ENCODE data around the gene ADAMTS14. TPM values are rescaled to one million over a fixed set of nuclear protein-coding genes. Genes with fewer than 3 reads are reported as not detected.

Gene ADAMTS14
- total RNA-seq, 1 donor from 2014 or later: 0.33 TPM

DNA sequence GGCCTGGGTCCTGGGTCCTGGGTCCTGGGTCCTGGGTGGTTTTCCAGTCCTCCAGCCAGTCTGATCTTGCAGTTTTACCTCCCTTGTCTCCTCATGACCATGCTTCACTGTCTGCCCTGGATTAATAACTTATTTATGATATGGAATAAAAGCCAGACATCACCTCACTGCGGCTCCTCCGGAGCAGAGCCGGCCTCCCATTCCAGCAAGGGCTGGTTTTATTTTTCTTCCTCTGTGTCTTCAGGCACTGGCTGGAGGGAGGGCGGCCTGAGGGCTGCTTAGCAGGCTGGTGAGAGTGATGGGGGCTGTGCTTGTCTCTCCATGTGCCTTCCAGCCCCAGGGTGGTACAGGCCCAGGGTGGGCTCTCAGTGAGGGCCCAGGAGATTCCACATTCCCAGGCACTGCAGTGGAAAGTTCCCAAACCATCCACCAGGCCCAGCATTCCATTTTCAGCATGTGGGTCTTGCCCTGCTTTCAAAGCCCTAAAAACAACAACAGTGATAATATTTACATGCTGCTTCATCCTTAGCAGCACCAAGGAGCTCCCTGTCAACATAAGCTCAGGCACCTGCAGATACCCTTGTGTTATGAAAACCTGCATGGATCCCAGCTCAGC is 12.6 kb downstream of the ADAMTS14 start:
- Mint-ChIP-seq H3K27ac (no peak overlapping the region), H3K27me3 (no peaks in the 10 kb centered on the region), H3K4me1 (peaks cover 19% of the 10 kb centered on the region), H3K9me3 (no peaks in the 10 kb centered on the region), H3K36me3 (ENCODE audit: low read depth) (no peaks in the 10 kb centered on the region), H3K4me3 (no peak overlapping the region)
- no peak for DNase-seq
- intact Hi-C loops (cut with micrococcal nuclease): no loop called here

DNA sequence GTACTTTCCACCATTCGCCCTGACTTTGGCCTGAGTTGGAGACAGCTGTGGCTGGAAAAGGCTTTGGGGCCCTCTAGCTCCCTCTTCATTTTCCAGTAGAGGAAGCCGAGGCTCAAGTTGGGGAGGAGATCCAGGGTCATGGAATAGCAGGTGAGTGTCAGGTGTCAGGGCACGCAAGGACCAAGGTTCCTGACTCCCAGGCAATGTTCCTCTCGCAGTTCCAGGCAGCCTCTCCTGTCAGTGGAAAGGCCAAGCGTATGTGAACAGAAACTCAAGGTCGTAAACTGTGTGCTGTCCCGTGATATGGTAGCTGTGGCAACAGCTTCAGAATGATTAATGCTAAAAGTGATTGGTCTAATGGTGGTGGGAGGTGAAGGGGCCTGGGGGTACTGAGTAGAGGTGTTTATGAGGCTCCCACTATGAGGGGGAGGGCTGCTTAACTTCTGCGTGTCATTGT is 13.2 kb downstream of the ADAMTS14 start:
- H3K36me3 Mint-ChIP-seq (ENCODE audit: low read depth): no peaks in the 10 kb centered on the region
- H3K9me3 Mint-ChIP-seq: no peaks in the 10 kb centered on the region
- intact Hi-C loops (cut with micrococcal nuclease): no loop called here
- no peak overlapping the region for H3K27ac Mint-ChIP-seq
- no peaks in the 10 kb centered on the region for H3K27me3 Mint-ChIP-seq
- no peak overlapping the region for H3K4me3 Mint-ChIP-seq
- DNase-seq: no peak
- H3K4me1 Mint-ChIP-seq: peaks cover 19% of the 10 kb centered on the region

DNA sequence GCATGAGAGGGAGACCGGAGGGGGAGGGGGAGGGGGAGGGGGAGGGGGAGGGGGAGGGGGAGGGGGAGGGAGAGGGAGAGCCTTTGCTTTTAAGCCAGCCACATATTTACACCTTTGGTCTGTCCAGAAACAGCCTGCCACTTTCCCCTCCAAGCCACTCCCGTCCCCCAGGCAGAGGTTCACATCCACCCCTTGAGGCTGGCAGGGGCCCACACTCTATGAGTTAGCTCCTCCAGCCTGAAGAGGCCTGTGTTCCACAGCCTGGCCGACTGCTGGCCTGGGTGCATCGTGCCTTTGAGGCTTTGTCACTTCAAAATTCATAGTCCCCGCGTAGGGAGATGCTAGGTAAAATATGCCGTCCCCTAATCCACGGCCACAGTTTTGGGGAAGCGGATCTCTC is 16.5 kb downstream of the ADAMTS14 start:
- intact Hi-C loops (cut with micrococcal nuclease): no loop called here
- Mint-ChIP-seq H3K4me1 (no peaks in the 10 kb centered on the region), H3K4me3 (no peak overlapping the region), H3K27me3 (peaks cover 5% of the 10 kb centered on the region), H3K27ac (no peak overlapping the region), H3K9me3 (no peaks in the 10 kb centered on the region), H3K36me3 (ENCODE audit: low read depth) (no peaks in the 10 kb centered on the region)
- no peak for DNase-seq

DNA sequence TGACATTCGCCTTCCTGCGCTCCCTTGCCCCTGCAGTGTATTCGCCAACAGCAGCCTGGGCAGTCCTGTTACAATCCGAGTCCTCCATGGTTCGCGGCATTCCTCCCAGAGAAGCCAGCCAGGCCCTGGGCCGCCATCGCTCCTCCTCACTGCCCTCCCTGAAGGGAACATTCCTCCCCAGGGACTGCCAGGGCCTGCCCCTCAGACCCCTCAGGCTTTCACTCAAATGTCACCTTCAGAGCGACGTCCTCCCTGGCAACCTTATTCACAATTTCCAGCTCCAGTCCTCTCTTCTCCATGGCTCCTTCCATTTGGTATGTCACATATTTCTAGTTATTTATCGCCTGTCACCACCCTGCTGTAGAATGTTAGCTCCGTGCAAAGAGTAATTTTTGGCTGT is 17.4 kb downstream of the ADAMTS14 start:
- Mint-ChIP-seq H3K4me1 (no peaks in the 10 kb centered on the region), H3K9me3 (no peaks in the 10 kb centered on the region), H3K4me3 (no peak overlapping the region), H3K27me3 (peaks cover 5% of the 10 kb centered on the region), H3K36me3 (ENCODE audit: low read depth) (no peaks in the 10 kb centered on the region), H3K27ac (no peak overlapping the region)
- DNase-seq: no peak
- intact Hi-C loops (cut with micrococcal nuclease): no loop called here

DNA sequence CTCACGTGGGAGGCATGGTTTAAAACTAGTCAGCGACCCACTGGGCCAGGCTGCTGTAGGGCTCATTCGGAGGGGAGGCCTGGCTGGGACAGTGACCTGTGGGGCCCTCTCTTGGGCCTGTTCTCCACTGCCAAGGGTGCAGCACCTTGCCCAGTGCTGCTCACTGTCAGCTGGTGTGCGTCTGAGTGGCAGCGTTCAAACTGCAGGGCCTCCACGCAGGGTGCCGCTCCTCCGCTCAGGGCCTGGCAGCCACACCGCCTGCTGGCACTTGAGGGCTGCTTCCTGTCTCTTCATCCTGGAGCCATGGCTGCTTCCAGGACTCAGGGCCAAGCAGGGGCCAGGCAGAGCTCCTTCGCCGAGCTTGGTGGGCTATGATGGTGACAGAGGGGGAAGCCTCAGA is 18.3 kb downstream of the ADAMTS14 start:
- DNase-seq: no peak
- intact Hi-C loops (cut with micrococcal nuclease): no loop called here
- peaks cover 5% of the 10 kb centered on the region for H3K27me3 Mint-ChIP-seq
- H3K4me3 Mint-ChIP-seq: no peak overlapping the region
- H3K4me1 Mint-ChIP-seq: no peaks in the 10 kb centered on the region
- no peaks in the 10 kb centered on the region for H3K36me3 Mint-ChIP-seq (ENCODE audit: low read depth)
- H3K9me3 Mint-ChIP-seq: no peaks in the 10 kb centered on the region
- H3K27ac Mint-ChIP-seq: no peak overlapping the region

DNA sequence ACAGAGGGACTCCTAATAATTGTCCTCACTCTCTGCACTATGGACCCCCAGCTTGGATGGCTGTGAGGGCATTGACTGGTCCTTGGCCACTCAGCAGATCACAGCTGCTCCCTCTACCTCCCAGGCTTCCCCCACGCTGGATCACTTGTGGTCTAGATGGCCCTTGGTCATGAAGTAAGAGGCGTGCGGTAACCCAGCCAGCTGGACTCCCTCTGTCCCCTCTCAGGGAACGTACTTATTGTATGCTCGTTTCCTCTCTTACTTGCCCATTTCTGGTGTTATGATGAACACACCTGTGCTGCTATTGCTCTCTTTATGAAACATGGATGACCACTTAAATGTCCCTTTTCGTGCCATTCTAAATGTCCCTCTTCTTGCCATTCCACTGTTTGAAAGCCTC is 19.3 kb downstream of the ADAMTS14 start:
- no peaks in the 10 kb centered on the region for H3K9me3 Mint-ChIP-seq
- no peaks in the 10 kb centered on the region for H3K36me3 Mint-ChIP-seq (ENCODE audit: low read depth)
- H3K27ac Mint-ChIP-seq: no peak overlapping the region
- no peaks in the 10 kb centered on the region for H3K4me1 Mint-ChIP-seq
- H3K4me3 Mint-ChIP-seq: no peak overlapping the region
- no peak for DNase-seq
- intact Hi-C loops (cut with micrococcal nuclease): no loop called here
- peaks cover 5% of the 10 kb centered on the region for H3K27me3 Mint-ChIP-seq

DNA sequence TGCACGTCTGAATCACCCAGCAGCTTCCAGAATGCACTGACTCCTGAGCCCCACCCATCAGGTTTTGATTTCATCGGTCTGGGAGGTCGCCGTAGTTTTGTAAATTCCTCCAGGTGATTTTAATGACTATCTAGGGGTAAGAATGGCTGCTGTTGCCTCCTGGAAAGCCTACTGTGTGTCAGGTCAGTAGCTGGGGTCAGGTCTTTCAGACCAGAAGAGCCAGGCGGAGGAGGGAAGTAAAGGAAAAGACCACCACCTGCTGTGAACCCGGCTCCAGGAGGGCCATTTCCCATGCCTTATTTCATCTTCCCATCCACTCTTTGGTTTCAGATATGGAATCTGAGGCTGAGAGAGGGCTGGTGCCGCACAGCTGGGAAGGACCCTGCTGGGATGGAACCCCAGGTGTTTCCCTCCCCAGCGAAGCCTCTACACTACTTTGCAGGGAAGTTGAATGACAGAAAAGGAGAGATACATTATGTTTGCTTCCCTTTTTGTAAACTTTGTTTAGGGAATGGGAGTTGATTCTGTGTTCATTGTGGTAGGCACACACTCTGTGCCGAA is 19.8 kb downstream of the ADAMTS14 start:
- DNase-seq: no peak
- H3K36me3 Mint-ChIP-seq (ENCODE audit: low read depth): no peaks in the 10 kb centered on the region
- H3K27me3 Mint-ChIP-seq: peaks cover 5% of the 10 kb centered on the region
- H3K4me1 Mint-ChIP-seq: no peaks in the 10 kb centered on the region
- no peaks in the 10 kb centered on the region for H3K9me3 Mint-ChIP-seq
- intact Hi-C loops (cut with micrococcal nuclease): no loop called here
- no peak overlapping the region for H3K27ac Mint-ChIP-seq
- no peak overlapping the region for H3K4me3 Mint-ChIP-seq

DNA sequence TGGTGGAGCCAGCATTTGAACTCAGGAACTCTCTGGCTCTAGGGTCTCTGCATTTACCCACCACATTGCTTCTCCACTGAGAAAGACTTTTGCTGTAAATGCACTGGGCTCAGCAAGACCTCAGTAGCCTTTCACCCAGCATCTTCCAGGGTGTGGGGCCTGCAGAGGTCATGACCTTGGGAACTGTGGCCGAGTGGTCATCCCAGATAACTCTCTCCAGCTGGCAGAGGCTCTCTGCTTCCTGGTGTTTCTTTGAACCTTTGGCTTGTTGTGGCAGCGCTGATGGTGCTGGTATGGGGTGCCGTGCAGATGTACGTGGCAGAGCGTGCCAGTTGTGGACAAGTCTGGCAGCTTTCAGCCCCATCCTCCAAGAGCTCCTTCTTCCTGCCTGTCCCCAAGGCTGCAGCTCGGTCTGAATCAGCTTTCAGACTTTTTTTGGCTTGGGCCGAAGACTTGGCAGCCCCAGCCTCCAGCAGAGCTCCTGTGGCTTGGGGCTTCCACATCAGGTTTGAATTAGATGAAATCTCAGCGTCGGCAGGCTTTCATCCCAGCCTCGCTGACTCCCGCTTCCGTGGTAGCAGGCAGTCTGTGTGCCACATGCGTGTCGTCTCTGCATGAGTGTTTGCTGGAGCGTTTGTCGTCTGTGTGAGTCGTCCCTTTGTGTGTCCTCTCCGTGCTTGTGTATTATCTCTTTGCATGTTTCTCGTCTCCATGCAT is 21.5 kb downstream of the ADAMTS14 start:
- no peak for DNase-seq
- Mint-ChIP-seq H3K27ac (no peak overlapping the region), H3K4me3 (no peak overlapping the region), H3K36me3 (ENCODE audit: low read depth) (no peaks in the 10 kb centered on the region), H3K27me3 (peaks cover 5% of the 10 kb centered on the region), H3K4me1 (no peaks in the 10 kb centered on the region), H3K9me3 (no peaks in the 10 kb centered on the region)
- intact Hi-C loops (cut with micrococcal nuclease): no loop called here

DNA sequence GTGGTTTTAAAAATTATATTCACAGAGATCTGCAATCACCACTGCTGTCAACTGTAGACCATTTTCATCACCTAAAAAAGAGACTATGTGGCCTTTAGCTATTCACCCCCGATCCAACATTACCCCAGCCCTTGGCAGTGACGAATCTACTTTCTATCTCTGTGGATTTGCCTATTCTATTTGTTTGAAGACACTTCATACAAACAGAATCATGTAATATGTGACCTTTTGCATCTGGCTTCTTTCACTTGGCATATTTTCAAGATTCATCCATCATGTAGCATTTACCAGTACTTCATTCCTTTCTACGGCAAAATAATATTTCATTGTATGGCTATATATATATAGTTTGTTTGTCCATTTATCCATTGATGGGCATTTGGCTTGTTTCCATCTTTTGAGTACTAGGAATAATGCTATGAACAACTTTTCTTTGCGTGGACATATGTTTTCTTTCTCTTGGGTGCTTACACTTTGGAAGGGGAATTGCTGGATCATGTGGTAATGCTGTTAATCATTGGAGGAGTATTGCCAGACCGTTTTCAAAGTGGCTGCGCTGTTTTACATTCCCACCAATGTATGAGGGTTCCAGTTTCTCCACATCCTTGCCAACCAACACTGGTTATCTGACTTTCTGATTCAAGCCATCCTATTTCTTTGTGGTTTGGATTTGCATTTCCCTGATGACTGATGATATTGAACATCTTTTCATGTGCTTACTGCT is 22.3 kb downstream of the ADAMTS14 start:
- Mint-ChIP-seq H3K27ac (no peak overlapping the region), H3K9me3 (no peaks in the 10 kb centered on the region), H3K27me3 (peaks cover 5% of the 10 kb centered on the region), H3K4me3 (no peak overlapping the region), H3K36me3 (ENCODE audit: low read depth) (no peaks in the 10 kb centered on the region), H3K4me1 (no peaks in the 10 kb centered on the region)
- DNase-seq: no peak
- intact Hi-C loops (cut with micrococcal nuclease): no loop called here

DNA sequence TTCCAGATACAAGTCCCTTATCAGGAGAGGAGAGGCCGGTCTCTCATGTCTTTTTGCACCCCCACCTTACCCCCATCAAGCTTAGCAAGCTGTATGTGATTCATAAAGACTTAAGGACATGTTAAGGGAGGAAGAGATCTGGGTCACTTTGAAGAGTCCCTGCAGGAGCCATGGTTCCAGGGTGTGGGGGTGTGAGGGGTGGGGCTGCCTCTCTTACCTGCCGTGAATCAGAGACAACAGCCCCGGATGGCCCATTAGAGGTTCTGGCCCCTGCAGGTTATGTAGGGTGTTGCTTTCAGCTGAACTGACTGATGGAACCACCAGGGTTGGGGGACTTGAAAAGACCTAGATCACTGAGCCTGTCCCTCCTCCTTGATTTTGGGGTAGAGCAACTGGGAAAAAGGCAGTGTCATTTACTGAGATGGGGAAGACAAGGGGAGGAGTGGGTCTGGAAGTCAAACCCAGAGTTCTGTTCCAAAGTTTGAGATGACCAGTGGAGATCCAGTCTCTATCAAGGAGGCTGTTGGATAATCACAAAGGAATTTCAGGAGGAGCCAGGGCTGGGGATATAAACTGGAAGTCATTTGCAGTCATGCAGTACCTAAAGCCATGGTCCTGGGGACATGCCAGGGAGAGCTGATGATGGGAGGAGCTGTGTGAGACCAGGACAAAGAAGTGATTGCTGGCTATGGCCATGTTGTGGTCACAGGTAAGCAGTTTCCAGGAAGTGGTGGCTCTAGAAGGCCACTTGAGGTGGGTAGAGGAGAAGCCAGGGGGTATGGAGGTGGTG is 23.1 kb downstream of the ADAMTS14 start:
- Mint-ChIP-seq H3K9me3 (no peaks in the 10 kb centered on the region), H3K36me3 (ENCODE audit: low read depth) (no peaks in the 10 kb centered on the region), H3K27me3 (peaks cover 5% of the 10 kb centered on the region), H3K4me1 (no peaks in the 10 kb centered on the region), H3K27ac (no peak overlapping the region), H3K4me3 (no peak overlapping the region)
- DNase-seq: no peak
- intact Hi-C loops (cut with micrococcal nuclease): no loop called here

DNA sequence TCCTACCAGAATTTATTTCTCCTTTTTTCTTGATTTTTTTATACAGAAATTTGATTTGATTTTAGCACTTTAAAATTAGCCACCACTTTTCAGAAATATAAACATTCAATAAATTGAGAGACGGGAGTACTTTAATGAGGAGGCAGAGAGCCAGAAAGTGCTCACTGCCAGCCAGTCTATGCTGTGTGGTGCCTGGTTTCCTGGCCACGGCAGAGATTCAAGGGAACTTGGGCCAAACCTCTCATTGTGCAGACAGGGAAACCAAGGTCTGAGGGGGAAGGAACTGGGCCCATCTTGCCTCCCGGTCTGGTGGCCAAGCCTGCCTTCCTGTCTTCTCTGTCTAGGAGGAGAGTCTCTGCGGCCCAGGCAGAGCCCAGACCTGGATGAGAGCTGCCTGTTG is 25.9 kb downstream of the ADAMTS14 start:
- Mint-ChIP-seq H3K27ac (no peak overlapping the region), H3K9me3 (no peaks in the 10 kb centered on the region), H3K27me3 (no peaks in the 10 kb centered on the region), H3K4me3 (no peak overlapping the region), H3K4me1 (no peaks in the 10 kb centered on the region), H3K36me3 (ENCODE audit: low read depth) (no peaks in the 10 kb centered on the region)
- no peak for DNase-seq
- intact Hi-C loops (cut with micrococcal nuclease): no loop called here

DNA sequence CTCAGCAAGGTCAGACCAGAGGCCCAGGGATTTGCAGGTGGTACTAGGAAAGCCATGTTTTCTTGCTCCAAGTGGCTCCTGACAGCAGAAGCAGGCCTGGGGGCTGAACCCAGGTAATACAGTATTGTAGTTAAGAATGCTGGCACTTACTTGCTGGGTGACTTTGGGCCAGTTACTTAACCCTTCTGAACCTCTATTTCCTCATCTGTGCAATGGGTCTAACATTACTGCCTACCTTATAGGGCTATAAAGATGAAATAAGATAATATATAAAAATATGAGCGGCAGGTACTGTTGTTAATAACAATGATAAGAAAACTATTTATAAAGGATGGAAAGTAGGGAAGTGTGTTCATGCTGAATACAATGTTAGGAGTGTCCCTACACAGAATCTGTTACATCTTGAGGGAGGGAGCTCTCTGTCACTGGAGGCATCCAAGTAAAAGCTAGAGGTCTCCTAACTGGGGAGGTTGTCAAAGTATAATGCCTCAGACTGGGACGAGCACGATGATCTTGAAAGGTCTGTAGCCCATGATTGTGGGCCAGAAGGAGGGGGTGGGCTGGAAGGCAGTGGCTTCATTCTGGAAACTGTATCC is 26.9 kb downstream of the ADAMTS14 start:
- Mint-ChIP-seq H3K9me3 (no peaks in the 10 kb centered on the region), H3K27ac (no peak overlapping the region)

DNA sequence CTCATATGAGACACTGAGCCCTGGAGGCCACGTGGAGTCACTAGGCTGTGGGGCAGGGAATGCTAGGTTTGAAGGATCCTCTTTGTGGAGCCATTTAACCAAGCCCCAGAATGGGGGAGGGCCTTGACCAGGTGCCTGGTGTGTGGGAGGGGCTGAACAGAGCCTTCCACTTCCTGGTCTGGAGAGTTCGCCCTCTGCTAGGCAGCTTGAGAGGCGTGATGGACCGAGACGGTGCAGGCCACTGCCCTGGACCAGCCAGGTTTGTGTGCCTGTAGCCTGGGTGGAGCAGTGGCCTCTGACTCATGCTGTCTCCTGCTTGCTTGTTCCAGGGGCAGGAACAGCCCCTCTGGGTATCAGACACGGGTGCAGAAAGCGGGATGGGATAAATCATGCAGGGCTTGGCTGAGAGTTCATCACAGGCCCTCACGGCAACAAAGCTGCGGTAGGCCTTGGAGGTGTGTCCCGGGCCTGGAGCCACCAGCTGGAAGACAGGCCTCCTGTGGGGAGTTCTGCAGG is 27.4 kb downstream of the ADAMTS14 start:
- Mint-ChIP-seq H3K4me1 (no peaks in the 10 kb centered on the region), H3K27ac (no peak overlapping the region), H3K27me3 (no peaks in the 10 kb centered on the region), H3K4me3 (no peak overlapping the region), H3K36me3 (ENCODE audit: low read depth) (no peaks in the 10 kb centered on the region), H3K9me3 (no peaks in the 10 kb centered on the region)
- no peak for DNase-seq
- intact Hi-C loops (cut with micrococcal nuclease): no loop called here

More for the DNA sequence above, 26.9 kb downstream of the ADAMTS14 start:
- Mint-ChIP-seq H3K36me3 (ENCODE audit: low read depth) (no peaks in the 10 kb centered on the region), H3K27me3 (no peaks in the 10 kb centered on the region), H3K4me1 (no peaks in the 10 kb centered on the region), H3K4me3 (no peak overlapping the region)
- no peak for DNase-seq
- intact Hi-C loops (cut with micrococcal nuclease): no loop called here
